HCT116 (cell line): ENCODE data around the gene RIN1.

Experiments used
- ATF3 ChIP-seq: IDR thresholded peaks from 2 replicates; pipeline ENCODE4 v1.6.1; 2012
- CEBPB ChIP-seq: IDR thresholded peaks from 2 replicates; pipeline ENCODE4 v1.6.1; 2012; ENCODE audit warnings: low read depth
- CTCF ChIP-seq, 3 experiments: fragments of 200-600 bp in 1 of 3; sonication (generic) in 1 of 3; IDR thresholded peaks in 2 of 3; conservative IDR thresholded peaks in 1 of 3; 2 replicates each; pipeline ENCODE4 v1.5.1; 2012 to 2017; ENCODE audit warnings: low read depth in 2 of 3, low read length in 2 of 3, antibody characterized with exemption in 1 of 3, borderline replicate concordance in 1 of 3, control low read depth in 1 of 3, mild to moderate bottlenecking in 1 of 3, mixed read lengths in 1 of 3, mixed run types in 1 of 3, moderate library complexity in 1 of 3; ENCODE audit not compliant: insufficient read depth in 1 of 3
- EZH2 ChIP-seq: fragments of 200-600 bp; sonication (generic); IDR thresholded peaks from 2 replicates; pipeline ENCODE4 v1.6.1; 2017; ENCODE audit warnings: antibody characterized with exemption, mixed run types
- EZH2phosphoT487 ChIP-seq: fragments of 200-600 bp; IDR thresholded peaks from 2 replicates; pipeline ENCODE4 v1.6.1; 2018; ENCODE audit warnings: antibody characterized with exemption, borderline replicate concordance
- MAX ChIP-seq: IDR thresholded peaks from 2 replicates; pipeline ENCODE4 v1.6.1; 2012
- POLR2A ChIP-seq: IDR thresholded peaks from 2 replicates; pipeline ENCODE4 v1.7.0; 2011; ENCODE audit warnings: borderline replicate concordance; ENCODE audit not compliant: insufficient read depth, insufficient read length; ENCODE audit errors: extremely low read depth
- POLR2AphosphoS5 ChIP-seq: IDR thresholded peaks from 2 replicates; pipeline ENCODE4 v1.6.1; 2011; ENCODE audit warnings: mild to moderate bottlenecking, low read depth, low read length, moderate library complexity
- RAD21 ChIP-seq: IDR thresholded peaks from 2 replicates; pipeline ENCODE4 v1.6.1; 2012; ENCODE audit warnings: low read depth, mild to moderate bottlenecking
- SIN3A ChIP-seq: IDR thresholded peaks from 2 replicates; pipeline ENCODE4 v1.6.1; 2012; ENCODE audit warnings: low read depth
- SP1 ChIP-seq: IDR thresholded peaks from 2 replicates; pipeline ENCODE4 v1.6.1; 2012; ENCODE audit warnings: low read depth
- ZFX ChIP-seq: fragments of 450-650 bp; IDR thresholded peaks from 2 replicates; pipeline ENCODE4 v1.6.1; 2017

GRCh38 chr11:66336234-66337102, at the start of gene RIN1:
- TF ChIP-seq ZFX (peak; percentile 35; the same call in 1 of the 2 replicates), CTCF (IDR thresholded peaks at IDR 0.05 in 2 of 3, conservative IDR thresholded peaks at IDR 0.05 in 1 of 3; ENCODE audit: borderline replicate concordance in 1 of 3, insufficient read depth in 1 of 3, low read depth in 2 of 3, low read length in 2 of 3) (peak in 2 of 3 experiments; percentile 5 to 24; a peak in 2 of 6 replicates), SIN3A (no peak), EZH2 (no peak), POLR2A (peak; percentile 56), POLR2AphosphoS5 (peak; percentile 83), RAD21 (no peak), MAX (no peak), CEBPB (no peak), EZH2phosphoT487 (no peak), SP1 (no peak), ATF3 (no peak)
